ENCODE data around the gene HIF1AN.
A peak's percentile ranks its signal among the peaks of the same experiment; 100 is the strongest.

HIF1AN gene

GRCh38 chr10:100535715-100536353, at the start of gene HIF1AN:
TSS of gene HIF1AN (plus strand) at chr10:100535943. CDS start at chr10:100535959, 16 bp downstream.
- TF ChIP-seq CTCF (IDR thresholded peaks at IDR 0.05; ENCODE audit: control insufficient read depth, insufficient read depth, low read depth, low read length, missing control alignments) = peak; percentile 98
- DNase-seq (ENCODE audit: low read depth) = peak; percentile 86
- H3K4me3 ChIP-seq (ENCODE audit: control insufficient read depth, low read depth, low read length) = peak within 1 kb of the TSS; percentile 76

GRCh38 chr10:100487529-100487928, 48.2 kb upstream of the HIF1AN start:
- TF ChIP-seq CTCF (IDR thresholded peaks at IDR 0.05; ENCODE audit: control insufficient read depth, insufficient read depth, low read depth, low read length, missing control alignments) = no peak
- H3K4me3 ChIP-seq (ENCODE audit: control insufficient read depth, low read depth, low read length) = no peak overlapping the region
- no peak for DNase-seq (ENCODE audit: low read depth)

- H3K4me3 ChIP-seq (ENCODE audit: control insufficient read depth, low read depth, low read length) = no peak overlapping the region
- no peak for DNase-seq (ENCODE audit: low read depth)
- TF ChIP-seq CTCF (IDR thresholded peaks at IDR 0.05; ENCODE audit: control insufficient read depth, insufficient read depth, low read depth, low read length, missing control alignments) = no peak
These were observed 46.3 kb upstream of the HIF1AN start for GRCh38 chr10:100489396-100489795.

GRCh38 chr10:100490531-100490930, 45.2 kb upstream of the HIF1AN start:
- DNase-seq (ENCODE audit: low read depth) = no peak
- no peak for TF ChIP-seq CTCF (IDR thresholded peaks at IDR 0.05; ENCODE audit: control insufficient read depth, insufficient read depth, low read depth, low read length, missing control alignments)
- no peak overlapping the region for H3K4me3 ChIP-seq (ENCODE audit: control insufficient read depth, low read depth, low read length)

GRCh38 chr10:100496567-100496966, 39.2 kb upstream of the HIF1AN start:
- TF ChIP-seq CTCF (IDR thresholded peaks at IDR 0.05; ENCODE audit: control insufficient read depth, insufficient read depth, low read depth, low read length, missing control alignments) = no peak
- no peak overlapping the region for H3K4me3 ChIP-seq (ENCODE audit: control insufficient read depth, low read depth, low read length)
- no peak for DNase-seq (ENCODE audit: low read depth)

GRCh38 chr10:100498059-100498458, 37.7 kb upstream of the HIF1AN start:
- no peak overlapping the region for H3K4me3 ChIP-seq (ENCODE audit: control insufficient read depth, low read depth, low read length)
- TF ChIP-seq CTCF (IDR thresholded peaks at IDR 0.05; ENCODE audit: control insufficient read depth, insufficient read depth, low read depth, low read length, missing control alignments) = no peak
- no peak for DNase-seq (ENCODE audit: low read depth)
